Nephron progenitor cell (in vitro differentiated cells): ENCODE results near the gene IL21R.

Source experiments
- DNase-seq: peaks from one replicate; pipeline ENCODE4 v3.0.0; 2021
- H3K27ac Mint-ChIP-seq: 2 replicates; pipeline ENCODE4 v1.8.0; 2021; ENCODE audit warnings: mild to moderate bottlenecking, moderate library complexity, mixed read lengths
- H3K27me3 Mint-ChIP-seq: 2 replicates; pipeline ENCODE4 v1.8.0; 2021; ENCODE audit warnings: mild to moderate bottlenecking, low read depth, mixed read lengths; ENCODE audit not compliant: poor library complexity
- H3K36me3 Mint-ChIP-seq: 2 replicates; pipeline ENCODE4 v1.8.0; 2021; ENCODE audit warnings: low read depth, mixed read lengths
- H3K4me1 Mint-ChIP-seq: 2 replicates; pipeline ENCODE4 v1.8.0; 2021; ENCODE audit warnings: mixed read lengths
- H3K4me3 Mint-ChIP-seq: 2 replicates; pipeline ENCODE4 v1.8.0; 2021; ENCODE audit warnings: mild to moderate bottlenecking, moderate library complexity, mixed read lengths
- H3K9me3 Mint-ChIP-seq: 2 replicates; pipeline ENCODE4 v1.8.0; 2021; ENCODE audit warnings: mild to moderate bottlenecking, moderate library complexity, mixed read lengths
- CTCF ChIP-seq: fragments of 200-600 bp; sonication (generic); IDR thresholded peaks from 2 replicates; pipeline ENCODE4 v1.5.0; 2021; ENCODE audit warnings: antibody characterized with exemption

IL21R gene

GRCh38 chr16:27474041-27474440, 72.1 kb downstream of the IL21R start:
- Mint-ChIP-seq H3K4me3 (no peak overlapping the region), H3K36me3 (peaks cover 90% of the 10 kb centered on the region), H3K4me1 (peaks cover 44% of the 10 kb centered on the region), H3K9me3 (no peaks in the 10 kb centered on the region), H3K27me3 (no peaks in the 10 kb centered on the region), H3K27ac (no peak overlapping the region)
- DNase-seq: no peak
- no peak for TF ChIP-seq CTCF

- peak overlapping the region; percentile 64 for H3K27ac Mint-ChIP-seq
- H3K4me3 Mint-ChIP-seq: no peak overlapping the region
- DNase-seq: no peak
- peaks cover 85% of the 10 kb centered on the region for H3K36me3 Mint-ChIP-seq
- no peaks in the 10 kb centered on the region for H3K27me3 Mint-ChIP-seq
- H3K9me3 Mint-ChIP-seq: no peaks in the 10 kb centered on the region
- no peak for TF ChIP-seq CTCF
- H3K4me1 Mint-ChIP-seq: peaks cover 39% of the 10 kb centered on the region
Observed at GRCh38 chr16:27474921-27475320, 72.9 kb downstream of the IL21R start.

- no peak overlapping the region for H3K4me3 Mint-ChIP-seq
- peaks cover 33% of the 10 kb centered on the region for H3K4me1 Mint-ChIP-seq
- no peaks in the 10 kb centered on the region for H3K27me3 Mint-ChIP-seq
- DNase-seq: no peak
- no peak for TF ChIP-seq CTCF
- H3K36me3 Mint-ChIP-seq: peaks cover 85% of the 10 kb centered on the region
- peak overlapping the region; percentile 64 for H3K27ac Mint-ChIP-seq
- no peaks in the 10 kb centered on the region for H3K9me3 Mint-ChIP-seq
Observed at GRCh38 chr16:27475561-27475960, 73.6 kb downstream of the IL21R start.

- Mint-ChIP-seq H3K9me3 (no peaks in the 10 kb centered on the region), H3K27ac (no peak overlapping the region), H3K4me3 (no peak overlapping the region), H3K27me3 (no peaks in the 10 kb centered on the region), H3K4me1 (peaks cover 26% of the 10 kb centered on the region), H3K36me3 (peaks cover 82% of the 10 kb centered on the region)
- DNase-seq: no peak
- TF ChIP-seq CTCF: no peak
Observed at GRCh38 chr16:27476240-27476639, 74.3 kb downstream of the IL21R start.

GRCh38 chr16:27480761-27481160, 78.8 kb downstream of the IL21R start:
- Mint-ChIP-seq H3K27me3 (no peaks in the 10 kb centered on the region), H3K4me3 (no peak overlapping the region), H3K9me3 (no peaks in the 10 kb centered on the region), H3K4me1 (no peaks in the 10 kb centered on the region), H3K27ac (no peak overlapping the region), H3K36me3 (peaks cover 77% of the 10 kb centered on the region)
- no peak for TF ChIP-seq CTCF
- no peak for DNase-seq

- Mint-ChIP-seq H3K4me1 (no peaks in the 10 kb centered on the region), H3K36me3 (peaks cover 76% of the 10 kb centered on the region), H3K9me3 (no peaks in the 10 kb centered on the region), H3K27me3 (no peaks in the 10 kb centered on the region), H3K27ac (no peak overlapping the region), H3K4me3 (no peak overlapping the region)
- DNase-seq: no peak
- no peak for TF ChIP-seq CTCF
Observed at GRCh38 chr16:27481282-27481934, 79.4 kb downstream of the IL21R start.
